Amniotic epithelial cell (primary cell): ENCODE data around the gene MED27.

ENCODE experiments used
- DNase-seq: peaks from one replicate; pipeline ENCODE4 v3.0.0-alpha.2; 2010; ENCODE audit warnings: low read depth

MED27 gene

DNA sequence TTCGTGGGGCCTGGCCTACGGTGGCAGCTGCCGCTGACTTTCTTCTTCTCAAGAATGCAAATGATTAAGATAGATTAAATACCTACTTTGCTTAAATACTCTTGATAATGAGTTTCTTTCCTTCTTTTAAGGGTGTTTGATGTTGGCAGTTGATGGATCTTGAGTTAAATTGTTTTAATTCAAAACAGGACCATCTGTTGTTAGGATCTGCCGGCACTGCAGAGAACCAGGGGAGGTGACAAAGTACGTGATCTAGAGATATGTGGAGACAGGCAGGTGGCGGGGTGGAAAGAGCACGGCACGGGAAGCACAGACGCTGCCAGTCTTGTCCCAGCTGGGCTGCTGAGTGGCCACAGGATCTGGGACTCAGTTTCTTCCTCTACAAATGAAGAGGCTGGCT, 37.9 kb downstream of the MED27 start:
- DNase-seq = no peak

DNA sequence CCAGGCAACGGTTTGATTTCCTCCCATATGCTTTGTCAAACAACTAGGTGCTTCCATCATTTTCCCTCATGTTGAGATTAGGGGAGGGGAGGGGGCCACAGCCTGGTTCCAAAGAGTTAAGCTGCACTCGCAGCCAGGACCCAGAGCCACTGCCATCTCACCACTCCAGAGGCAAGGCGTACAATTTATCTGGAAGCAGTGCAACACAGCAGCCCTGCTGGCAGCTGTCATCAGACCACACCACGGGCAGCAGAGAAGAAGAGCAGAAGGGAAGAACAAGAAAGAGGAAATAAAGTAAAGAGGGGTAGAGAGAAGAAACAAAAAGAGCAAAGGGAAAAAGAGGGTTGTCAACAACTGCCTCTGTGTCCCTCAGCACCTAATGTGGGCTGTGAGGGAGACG, 38.9 kb downstream of the MED27 start:
- no peak for DNase-seq

DNA sequence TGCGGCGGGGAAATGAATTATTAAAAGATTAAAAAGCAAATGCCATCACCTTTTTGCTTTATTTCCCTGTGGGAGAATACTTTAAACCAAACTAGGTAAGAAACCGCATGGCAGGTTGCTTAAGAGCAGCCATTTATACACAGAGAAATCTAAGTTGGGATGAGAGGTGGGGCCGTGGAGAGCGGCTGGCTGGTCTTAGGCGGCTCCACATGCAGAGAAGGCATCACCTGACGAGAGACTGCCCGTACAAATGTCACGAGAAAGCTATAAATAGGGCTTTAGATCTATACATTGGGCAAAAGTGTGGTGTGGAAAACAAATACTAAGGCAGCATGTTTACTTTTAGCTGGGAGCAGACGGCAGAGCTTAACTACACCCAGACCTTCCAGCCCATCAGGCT, 39.4 kb downstream of the MED27 start:
- no peak for DNase-seq

DNA sequence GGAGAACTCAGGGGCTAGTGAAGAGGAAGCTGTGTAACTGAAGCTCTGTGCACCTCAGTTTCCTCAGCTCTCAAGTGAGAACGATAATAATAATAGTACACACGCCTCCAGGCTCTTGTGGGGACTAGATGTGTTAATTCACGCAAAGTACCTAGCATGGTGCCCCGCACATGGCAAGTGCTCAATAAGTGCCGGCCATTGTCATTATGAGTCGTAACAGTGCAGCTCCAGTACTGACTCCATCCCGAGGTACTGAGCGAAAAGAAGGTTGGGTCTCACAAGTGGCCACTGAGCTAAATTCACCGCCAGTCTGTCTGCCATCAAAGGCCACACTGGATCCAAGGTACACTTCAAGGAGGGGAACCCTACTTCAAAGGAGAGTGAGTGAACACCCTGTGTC, 40.4 kb downstream of the MED27 start:
- DNase-seq = no peak

DNA sequence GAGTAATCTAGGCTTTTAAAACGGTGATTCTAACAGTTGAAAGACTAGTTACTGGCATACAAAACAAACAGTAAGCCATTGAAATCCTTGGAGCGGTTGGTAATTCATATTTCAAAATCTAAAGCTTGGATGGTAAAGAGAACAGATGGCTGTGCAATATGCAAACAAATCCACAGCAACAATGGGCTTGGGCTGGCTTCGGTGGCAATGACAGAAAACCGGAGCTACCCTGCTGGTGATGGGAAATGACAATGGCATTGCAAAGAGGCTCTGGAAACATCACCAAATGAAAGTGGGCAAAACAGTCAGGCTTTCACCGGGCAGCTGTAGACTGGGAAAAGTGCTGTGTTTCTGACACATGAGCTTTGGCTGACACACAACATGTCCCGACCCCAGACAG, 42.2 kb downstream of the MED27 start:
- no peak for DNase-seq

DNA sequence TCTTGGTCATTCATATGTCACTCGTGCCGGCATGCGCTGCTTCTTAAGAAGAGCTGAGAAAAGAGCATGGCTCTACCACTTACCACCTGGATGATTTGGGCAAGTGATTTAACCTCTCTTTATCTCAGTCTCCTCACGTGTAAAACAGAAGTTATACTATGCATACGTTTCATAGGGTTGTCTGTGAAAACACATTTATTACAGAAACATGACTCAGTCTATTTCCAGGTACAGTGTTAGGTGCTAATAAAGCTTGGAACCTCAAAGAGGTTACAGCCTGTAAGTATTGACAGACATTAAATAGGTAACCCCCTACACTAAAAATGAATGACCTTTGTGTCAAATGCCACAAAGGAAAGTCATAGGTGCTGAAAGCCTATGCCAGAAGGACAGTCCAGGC, 43.1 kb downstream of the MED27 start:
- no peak for DNase-seq

DNA sequence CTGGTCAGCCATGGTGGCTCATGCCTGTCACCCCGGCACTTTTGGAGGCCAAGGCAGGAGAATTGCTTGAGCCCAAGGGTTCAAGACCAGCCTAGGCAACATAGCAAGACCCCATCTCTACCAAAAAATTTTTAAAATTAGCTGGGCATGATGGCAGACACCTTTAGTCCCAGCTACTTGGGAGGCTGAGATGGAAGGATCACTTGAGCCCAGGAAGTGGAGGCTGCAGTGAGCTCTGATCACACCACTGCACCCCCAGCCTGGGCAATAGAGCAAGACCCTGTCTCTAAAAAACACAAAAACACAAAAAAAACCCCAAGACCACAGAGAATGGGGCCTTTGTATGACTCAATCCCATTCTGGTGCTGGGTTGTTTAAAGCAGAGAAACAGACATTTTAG, 44.0 kb downstream of the MED27 start:
- DNase-seq = no peak

DNA sequence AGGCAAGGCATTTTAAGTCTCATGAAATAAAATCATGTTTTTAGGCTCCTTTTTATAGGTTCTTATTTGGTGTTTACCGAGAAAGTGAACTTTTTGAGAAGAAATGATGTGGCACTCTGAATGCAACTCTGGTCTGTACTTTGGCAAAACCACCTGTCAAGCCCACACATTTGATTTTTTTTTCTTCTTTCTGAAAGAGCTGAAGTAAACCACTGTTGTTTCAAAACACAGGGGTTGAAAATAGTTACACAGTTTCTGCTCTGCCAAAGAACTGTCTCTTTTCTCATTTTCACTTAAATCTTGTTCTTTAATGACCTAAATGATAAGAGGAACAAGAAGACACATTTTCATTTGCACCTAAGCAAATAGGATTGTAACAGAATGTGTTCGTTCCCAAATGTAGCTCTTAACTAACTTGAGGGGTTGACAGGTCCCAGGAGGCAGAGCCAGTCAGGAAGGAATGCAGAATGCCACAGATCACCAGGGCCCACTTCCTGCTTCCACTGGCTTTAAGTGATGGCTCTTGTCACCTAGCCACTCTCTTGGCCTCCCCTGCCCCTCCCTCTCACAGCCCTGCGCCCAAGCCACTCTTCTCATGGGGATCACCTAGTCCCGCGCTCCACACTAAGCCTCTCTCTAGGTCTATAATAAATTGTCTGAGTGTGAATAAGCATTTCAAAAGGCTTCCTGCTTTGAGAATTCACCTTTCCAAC, 47.3 kb downstream of the MED27 start:
- no peak for DNase-seq

DNA sequence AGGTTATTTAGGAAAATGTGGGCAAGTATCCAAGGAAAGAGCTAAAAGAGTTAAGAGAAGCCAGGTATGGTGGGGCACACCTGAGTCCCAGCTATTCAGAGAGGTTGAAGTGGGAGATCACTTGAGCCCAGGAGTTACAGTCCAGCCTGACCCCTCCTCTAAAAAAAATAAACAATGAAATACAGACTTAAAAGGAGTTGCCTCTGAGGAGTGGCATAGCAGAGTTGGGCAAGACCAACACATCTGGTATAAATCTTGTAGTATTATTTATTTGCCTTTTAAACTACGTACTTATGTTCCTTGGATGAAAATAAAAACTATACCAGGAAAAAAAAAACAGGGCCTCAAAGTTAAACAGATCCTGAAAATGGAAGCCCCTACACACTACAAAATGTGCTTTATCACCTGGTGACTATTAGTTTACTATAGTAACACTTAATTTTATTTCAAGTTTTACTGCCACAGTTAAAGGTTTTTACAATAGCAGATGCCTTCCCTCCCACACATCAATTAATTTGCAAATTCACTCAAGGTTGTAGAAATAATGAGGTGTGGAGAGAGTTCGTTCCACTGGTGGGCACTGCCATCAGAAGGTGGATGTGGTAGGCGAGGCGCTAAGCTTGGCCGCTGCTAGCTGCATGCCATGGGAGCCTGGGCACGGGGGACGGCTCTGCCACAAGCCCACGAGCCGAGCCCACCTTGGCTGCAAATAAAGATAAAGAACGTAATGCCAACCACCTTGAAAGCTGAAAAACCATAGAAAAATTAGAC, 48.0 kb downstream of the MED27 start:
- DNase-seq = no peak

DNA sequence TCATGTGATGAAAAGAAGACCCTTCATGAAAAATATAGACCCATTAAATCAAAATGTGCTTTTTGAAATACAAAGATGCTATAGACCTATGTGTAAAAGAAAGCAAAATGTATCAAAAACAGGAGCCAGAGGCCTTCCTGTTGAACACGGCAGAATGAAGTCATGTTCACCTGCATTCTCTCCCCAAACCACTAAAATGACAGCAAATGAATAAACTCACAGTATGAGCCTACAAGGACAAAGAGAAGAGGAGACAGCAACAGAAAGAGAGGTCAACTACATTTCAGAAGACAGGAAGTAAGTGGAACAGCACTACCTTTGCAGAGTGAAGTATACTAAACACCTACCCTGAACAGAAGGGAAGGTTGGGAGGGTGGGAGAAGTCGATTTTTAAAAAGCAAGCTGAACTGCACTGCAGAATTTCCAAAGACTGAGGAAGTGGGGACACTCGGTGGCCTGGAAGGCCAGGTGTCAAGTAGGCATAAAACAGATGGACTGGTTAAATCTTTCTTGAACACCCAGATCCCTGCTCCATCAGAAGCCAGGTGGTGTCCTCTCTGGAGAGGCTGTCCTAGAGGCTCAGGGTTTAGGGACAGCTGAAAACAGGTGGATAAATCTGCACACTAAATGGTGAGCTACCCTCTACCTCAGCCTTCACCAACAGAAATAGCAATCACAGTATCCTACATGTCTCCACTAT, 48.9 kb downstream of the MED27 start:
- no peak for DNase-seq

DNA sequence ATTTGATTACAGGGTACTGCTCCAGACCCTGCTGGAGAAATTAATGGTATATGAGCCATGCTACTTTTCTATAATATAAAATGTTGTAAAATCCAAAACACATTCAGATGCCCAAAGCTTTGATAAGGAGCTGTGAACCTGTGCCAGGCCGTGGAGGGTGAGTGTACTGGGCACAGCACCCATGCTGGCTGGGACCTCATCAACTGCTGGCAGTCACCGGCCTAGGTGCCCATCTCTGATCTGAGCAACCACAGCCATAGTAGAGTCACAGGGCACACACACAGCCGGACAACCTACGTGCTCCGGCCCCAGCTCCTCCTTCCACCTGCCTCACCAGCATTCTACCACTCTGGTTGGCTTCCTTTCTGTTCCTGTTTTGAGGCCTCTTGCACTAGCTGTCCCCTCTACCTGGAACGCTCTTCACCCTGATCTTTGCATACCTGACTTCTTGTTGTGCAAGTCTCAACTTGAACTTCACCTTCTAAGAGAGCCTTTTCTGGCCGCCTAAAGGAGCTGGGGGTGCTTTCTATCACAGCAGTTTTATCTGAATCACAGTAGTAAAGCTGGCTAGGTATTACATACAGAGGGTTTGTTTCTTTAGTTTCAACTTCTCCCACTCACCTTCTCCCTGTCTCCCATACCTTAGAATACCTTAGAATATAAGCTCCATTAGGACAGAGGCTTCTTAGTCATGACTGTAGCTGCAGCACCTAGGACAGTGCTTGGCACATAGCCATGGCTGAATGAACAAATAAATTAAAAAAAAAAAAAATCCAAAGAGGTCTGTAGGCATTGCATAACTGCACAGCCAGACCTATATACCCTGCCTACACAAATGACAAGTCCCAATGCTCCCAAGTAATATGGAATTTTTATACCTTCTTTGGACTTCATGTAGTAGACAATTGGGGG, 51.7 kb downstream of the MED27 start:
- peak; percentile 30 for DNase-seq

DNA sequence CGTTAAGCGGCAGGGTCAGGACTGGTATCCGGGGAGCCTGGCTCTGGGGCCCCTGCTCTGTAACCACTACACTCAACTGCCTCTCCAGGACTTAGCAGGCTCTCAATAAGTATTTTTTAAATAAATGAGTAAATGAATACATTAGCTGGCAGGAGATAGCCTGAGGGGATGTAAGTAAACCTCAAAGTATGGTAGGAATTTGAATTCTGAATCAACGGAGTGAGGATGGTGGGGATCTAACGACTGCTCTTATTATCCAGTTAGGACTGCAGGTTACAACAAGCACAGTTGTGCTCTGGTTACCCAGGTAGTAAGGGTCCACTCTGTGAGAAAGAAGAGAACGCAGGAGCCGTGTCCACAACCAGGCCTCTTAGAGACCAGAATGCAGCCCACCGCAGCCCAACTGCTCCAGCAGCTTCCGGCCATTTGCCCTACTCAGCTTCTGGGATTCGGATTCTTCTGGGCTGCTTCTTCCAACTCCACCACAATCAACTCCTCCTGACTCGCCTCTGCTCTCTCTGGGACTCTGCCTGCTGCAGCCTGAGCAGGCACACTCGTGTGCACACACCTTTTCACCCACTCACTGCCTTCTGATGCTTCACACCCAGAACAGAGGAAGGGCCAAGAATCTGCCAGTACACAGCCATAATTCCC, 52.6 kb downstream of the MED27 start:
- peak; percentile 60 for DNase-seq

DNA sequence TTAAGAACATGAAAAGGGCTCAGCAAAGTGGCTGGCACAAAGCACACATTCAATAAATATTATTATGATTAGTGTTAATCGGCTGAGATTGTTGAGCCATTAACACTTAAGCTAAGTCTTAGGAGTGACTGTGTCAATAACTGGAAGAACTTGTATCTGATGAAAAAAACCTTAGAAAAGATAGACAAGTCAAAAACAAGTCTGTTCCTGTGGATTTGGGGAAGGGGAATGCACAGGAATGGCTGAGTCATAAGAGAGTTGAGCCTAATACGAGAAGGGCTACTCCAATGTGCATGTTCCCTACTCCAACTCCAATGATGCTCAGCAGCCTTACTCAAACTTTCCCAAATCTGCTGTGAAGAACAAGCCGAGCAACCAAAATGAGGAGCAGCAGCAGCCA, 53.9 kb downstream of the MED27 start:
- no peak for DNase-seq

DNA sequence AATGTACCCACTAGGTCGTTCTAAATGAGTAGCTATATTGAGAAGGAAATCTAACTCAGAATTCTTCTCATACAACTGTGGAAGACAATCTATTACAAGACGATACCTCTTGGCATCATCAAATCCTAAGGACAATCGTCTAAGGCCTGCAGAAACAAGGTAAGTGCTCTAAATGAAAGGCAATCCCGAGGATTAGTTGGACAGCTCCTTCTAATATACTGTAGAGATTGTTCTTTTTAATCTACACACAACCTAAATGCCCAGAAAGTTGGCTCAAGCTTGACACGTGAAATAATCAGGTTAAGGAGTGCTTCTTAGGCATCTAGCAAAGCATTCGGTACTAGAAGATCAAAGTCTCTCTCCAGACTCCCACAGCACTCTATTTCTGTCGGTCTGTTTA, 55.1 kb downstream of the MED27 start:
- DNase-seq = no peak

DNA sequence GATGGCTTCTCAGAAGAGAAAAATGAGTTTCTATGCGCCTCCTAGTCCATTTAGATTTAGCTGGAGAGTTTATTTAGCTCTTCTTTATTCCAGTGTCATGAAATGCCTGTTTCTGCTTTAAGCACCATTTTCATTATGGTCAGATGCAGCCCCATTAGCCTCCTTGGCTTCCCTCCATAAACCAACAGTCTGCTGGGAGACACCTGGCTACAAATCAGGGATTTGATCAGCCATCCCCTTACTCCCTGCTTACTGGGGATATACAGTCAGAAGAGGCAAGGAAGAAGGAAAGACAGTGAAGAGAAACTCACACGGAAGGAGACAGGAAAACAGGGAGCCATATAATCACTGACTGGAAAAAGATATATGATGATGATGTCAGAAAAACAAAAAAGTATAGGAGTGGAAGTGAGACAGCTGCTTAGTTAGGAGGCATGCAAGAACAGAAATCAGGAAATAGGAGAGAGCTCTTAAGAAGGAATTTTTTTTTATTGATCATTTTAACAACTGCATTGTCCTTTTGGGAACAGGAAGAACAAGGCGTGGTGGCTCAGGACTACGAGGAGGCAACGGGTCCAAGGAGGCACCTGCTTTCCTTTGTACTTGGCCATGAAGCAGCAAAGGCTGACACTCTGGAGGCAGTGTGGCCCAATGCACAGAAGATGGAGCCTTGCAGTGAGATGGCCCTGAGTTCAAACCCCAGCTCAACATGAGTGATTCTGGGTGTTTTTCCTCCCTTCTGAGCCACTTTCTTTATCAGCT, 56.1 kb downstream of the MED27 start:
- no peak for DNase-seq

DNA sequence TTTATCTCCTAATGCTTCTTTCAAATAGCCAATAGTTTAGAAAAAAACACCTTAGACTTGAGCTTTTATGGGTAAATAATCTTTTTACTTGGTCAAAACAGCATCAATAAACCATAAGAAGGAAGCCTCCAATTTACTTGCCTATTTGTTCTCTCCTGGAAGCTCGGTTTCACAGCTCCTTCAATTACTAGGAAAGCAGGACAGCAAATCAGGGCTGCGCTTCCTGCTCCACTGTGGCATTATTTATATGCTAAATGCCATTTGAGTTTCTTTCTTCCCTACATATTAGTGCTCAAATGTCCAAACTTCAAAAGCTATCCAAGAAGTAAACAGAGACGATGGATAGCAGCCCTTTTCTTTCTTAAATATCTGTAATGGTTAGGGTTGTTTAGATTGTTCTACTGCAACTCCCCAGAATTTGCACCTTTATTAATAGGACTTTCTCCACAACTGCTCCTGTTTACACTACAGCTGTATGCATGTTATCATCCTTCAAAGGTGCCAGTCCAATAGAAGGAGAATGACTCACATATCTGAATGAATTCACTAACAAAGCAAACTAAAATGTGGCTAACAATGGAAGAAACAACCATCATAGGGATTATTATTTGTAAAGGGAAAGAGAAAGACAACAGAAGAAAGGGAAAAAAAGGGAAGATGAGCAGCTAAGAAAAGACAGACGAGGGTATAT, 58.7 kb downstream of the MED27 start:
- DNase-seq = no peak

DNA sequence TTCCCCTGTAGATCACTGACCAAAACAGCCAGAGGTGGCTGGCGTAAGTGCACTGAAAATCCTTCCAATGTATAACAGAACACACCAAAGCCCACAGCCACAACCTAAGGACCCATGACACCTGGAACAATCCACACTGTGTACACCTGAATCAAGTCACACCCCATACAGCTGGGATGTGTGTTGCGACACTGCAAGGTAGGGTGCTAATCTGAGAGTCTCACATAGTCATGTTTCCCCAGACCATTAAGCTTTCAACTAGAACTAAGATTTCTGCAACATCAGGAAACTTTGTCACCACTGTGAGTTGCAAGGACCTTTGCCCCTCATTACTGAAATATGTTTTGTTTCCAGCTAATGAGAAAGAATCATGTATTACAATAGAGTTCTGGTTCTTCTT, 59.4 kb downstream of the MED27 start:
- DNase-seq = no peak

DNA sequence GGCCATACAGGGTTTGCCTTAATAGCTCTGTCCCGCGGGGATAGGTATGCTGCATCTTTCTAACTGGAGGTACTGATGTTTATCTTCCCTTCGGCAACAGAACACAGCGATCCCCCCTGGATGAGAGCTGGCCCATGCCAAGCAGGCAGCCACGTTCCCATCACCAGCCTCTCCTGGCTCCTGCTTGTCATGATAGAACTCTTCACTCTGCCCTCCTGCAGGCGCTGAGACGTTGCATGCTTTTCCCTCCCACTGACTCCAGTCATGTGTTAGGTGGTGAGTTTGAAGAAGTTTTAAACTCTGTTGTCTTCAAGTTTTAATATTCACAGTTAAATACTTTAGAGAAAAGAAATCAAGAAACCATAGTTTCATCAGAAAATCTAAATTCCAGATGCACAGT, 60.0 kb downstream of the MED27 start:
- no peak for DNase-seq

DNA sequence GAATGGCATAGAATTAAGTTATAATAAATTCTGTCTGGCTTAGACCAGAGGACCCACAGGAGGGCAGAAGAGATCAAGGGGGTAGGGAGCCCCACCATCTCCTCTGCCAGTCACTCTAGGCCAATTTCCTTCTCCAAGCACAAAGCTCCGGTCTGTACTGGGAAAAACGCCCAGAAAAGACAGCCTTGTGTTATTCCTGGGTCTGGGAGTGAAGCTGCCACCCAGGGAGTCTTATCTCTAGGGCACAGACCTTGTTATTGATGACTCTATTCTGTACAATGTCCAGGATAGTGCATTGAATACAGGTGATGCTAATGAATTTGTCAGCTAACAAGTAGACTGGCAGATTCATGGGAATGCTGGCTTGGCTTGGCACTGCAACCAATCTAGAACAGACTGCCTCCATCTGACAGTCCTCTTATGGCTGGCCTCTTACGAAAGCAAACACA, 60.7 kb downstream of the MED27 start:
- no peak for DNase-seq

DNA sequence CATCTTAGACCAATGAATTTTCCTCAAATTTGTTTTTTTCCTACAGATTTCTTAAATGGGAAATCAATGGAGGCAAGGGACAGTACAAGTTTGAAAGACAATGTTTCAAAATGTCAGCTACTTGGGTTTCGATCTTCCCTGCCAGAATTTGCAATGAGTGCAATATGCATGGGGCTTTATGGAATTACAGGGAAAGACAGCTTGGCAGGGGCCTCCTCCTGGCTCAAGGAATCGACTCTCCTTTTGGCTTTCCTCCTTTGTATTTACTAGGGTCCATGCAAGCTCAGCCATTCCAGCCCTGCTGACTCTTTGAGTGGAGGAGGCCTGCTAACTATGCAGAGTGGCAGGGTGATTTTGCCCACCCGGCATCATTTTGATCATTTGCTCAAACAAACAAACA, 63.2 kb downstream of the MED27 start:
- DNase-seq = no peak
